RWPE1 (cell line): ENCODE measurements around the gene SPATS2.

Experiments used
- CTCF ChIA-PET: fragments of 350-600 bp; sonication (Branson Sonifier 250); formaldehyde crosslinking; extraction: SDS; loops from one replicate; lab custom pipeline; 2021; lab: Yijun Ruan, JAX
- POLR2A ChIA-PET: fragments of 400-600 bp; formaldehyde crosslinking; extraction: SDS; loops from one replicate; lab custom pipeline; 2020; ENCODE audit warnings: antibody characterized with exemption; ENCODE audit not compliant: low non-redundant PET; lab: Yijun Ruan, JAX
- DNase-seq: peaks from one replicate; pipeline ENCODE4 v3.0.0; 2012; ENCODE audit warnings: low spot score
- H3K27ac ChIP-seq: fragments of 450-650 bp; 2 replicates; pipeline ENCODE4 v1.5.1; 2017
- TF ChIP-seq, protein P1 (sequence below): fragments of 450-650 bp; conservative IDR thresholded peaks from 2 replicates; pipeline ENCODE4 v1.5.1; 2017; ENCODE audit warnings: low read depth, mild to moderate bottlenecking

Gene SPATS2

DNA sequence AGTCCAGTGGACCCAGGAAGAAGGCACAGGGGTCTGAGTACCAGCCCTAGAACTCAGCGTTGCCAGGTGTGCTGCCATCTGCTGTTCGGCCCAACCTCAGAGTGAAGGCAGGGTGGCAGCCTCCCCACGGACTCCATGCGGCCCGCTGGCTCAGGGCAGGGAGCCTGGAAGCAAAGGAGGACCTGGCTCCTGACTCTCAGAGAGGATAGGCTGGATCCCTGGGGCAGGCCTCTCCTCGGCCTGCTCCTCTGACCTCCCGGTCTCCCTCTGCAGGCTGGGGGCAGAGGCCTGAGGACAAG lies 190.6 kb downstream of the SPATS2 start:
- DNase-seq: no peak
- POLR2A ChIA-PET: no interaction called here
- no peak overlapping the region; the same call in 1 of the 2 replicates for H3K27ac ChIP-seq
- TF ChIP-seq, protein P1, sequence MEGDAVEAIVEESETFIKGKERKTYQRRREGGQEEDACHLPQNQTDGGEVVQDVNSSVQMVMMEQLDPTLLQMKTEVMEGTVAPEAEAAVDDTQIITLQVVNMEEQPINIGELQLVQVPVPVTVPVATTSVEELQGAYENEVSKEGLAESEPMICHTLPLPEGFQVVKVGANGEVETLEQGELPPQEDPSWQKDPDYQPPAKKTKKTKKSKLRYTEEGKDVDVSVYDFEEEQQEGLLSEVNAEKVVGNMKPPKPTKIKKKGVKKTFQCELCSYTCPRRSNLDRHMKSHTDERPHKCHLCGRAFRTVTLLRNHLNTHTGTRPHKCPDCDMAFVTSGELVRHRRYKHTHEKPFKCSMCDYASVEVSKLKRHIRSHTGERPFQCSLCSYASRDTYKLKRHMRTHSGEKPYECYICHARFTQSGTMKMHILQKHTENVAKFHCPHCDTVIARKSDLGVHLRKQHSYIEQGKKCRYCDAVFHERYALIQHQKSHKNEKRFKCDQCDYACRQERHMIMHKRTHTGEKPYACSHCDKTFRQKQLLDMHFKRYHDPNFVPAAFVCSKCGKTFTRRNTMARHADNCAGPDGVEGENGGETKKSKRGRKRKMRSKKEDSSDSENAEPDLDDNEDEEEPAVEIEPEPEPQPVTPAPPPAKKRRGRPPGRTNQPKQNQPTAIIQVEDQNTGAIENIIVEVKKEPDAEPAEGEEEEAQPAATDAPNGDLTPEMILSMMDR: peak; percentile 30
- CTCF ChIA-PET: no interaction called here

DNA sequence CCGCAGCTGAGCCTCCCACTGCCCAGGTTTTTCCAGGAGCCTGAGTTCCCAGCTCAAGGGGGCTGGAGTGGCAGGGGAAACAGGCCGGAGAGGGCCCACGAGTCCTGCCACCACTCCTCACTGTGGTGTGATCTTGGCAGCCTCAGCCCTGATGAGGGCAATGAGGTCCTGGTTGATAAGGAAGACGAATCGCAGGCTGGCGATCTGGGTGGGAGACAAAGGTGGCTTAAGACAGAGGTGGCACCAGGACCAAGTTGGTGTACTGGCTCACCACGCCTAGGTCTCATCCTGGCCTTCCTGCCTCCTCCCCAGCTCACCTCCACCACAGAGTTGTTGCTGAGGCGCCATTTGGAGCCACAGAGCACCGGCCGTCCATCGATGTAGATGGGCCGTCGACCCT lies 191.3 kb downstream of the SPATS2 start:
- POLR2A ChIA-PET: no interaction called here
- DNase-seq: no peak
- TF ChIP-seq, protein P1: no peak
- CTCF ChIA-PET: interaction anchor here (2.3 kb wide), 1 partner anchor 200 kb away, joined by 10 read pairs; no protein-coding TSS in a partner anchor
- no peak overlapping the region for H3K27ac ChIP-seq

DNA sequence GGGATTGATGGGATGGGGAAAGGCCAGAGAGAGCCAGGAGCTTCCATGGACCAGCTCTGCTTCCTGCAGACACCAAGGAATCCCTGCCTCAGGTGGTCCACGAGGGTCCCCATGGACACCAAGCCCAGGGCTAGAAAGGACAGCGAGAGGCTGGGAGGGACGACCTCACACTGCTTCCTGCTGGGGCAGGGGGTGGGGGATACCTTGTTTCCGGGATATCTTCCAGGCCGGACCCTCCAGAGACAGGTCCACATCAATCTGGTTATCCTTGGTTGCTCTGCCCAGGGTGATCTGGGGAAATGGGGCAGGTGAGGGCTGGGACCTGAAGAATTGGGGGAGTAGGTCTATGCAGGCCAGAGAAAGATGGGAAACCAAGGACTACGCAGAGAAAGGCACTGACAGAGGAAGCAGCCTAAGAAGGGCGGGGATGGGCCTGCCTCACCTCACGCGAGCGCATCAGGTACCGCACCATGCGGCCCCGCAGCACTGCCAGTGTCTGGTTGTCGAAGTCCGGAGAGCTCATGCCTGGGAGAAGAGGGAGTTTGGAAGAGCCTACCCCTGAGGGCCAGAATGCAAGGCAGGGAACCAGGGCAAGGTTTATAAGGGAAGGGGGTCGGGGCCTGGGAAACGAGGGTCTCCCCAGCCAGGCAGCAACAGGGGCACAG lies 191.9 kb downstream of the SPATS2 start:
- CTCF ChIA-PET: interaction anchor here (0.6 to 2.3 kb wide), 2 partner anchors 201 to 282 kb away, joined by 5 to 10 read pairs; no protein-coding TSS in a partner anchor

DNA sequence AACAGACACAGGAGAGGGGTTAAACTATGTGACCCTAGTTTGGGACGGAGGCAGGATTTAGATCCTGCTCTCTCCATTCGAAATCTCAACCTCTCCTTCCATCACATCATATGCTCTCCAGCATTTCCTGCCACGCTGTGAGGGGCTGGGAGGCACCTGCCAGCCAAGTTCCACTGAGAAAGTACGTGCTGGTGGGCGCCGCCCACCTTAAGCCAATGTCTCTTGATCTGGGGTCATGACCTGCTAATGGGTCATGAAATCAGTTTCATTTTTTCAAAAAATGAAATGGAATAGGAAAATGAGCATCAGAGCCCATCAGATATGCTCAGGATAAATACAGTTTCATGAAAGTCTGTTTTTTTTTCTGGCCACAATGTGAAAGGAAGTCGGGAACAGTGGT lies 193.4 kb downstream of the SPATS2 start:
- no peak overlapping the region for H3K27ac ChIP-seq
- ChIA-PET CTCF (interaction anchor here (0.6 to 2.3 kb wide), 2 partner anchors 120 to 202 kb away, joined by 4 to 10 read pairs; no protein-coding TSS in a partner anchor), POLR2A (interaction anchor here (0.5 kb wide), 1 partner anchor 62 kb away, joined by 6 read pairs; the partner anchor contains the start of gene PRPF40B)
- TF ChIP-seq, protein P1: no peak
- DNase-seq: no peak

More for the DNA sequence above, 191.9 kb downstream of the SPATS2 start:
- no peak for DNase-seq
- H3K27ac ChIP-seq: no peak overlapping the region
- POLR2A ChIA-PET: no interaction called here
- TF ChIP-seq, protein P1: no peak

DNA sequence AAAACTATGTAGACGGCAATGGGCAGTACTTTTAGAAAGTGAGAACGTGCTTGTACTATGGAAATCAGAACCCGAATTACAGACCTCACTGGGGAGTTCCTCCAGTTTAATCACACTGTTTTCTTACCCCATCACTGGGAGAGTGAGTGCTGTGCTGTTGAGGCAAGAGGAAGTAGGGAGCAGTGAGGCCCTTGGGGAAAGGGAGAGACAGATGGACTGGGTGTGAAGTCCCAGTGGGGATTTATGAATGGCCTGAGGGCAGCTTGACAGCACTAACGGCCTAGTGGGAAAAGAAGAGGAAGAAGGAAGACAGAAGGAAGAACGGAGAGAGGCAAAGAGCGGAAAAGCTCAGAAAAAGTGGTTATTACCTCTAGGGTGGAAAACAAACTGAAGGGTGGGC lies 195.0 kb downstream of the SPATS2 start:
- TF ChIP-seq, protein P1: no peak
- no peak for DNase-seq
- ChIA-PET CTCF (interaction anchor here (0.6 to 1.0 kb wide), 2 partner anchors 9 to 37 kb away, joined by 4 read pairs; no protein-coding TSS in a partner anchor), POLR2A (no interaction called here)
- no peak overlapping the region for H3K27ac ChIP-seq

DNA sequence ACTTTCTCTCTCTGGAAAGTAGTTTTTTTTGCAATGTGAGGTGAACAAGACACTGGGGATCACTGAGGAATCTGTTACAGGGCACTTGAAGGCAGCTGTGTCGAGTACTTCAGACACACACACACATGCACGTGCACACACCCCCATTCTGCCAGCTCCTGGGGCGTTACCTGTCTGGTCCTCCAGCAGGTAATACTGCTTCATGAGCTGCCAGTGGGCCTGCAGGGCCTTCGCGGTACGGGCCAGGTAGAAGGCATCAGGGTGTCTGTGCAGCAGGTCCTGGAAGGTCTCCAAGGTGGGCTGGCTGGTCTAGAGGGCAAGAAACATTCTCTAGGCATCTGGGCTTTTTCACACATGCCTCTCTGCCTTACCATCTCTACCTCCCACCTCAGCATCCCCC lies 195.6 kb downstream of the SPATS2 start:
- 0 out of 2 replicates have a peak overlapping the region, but pooled peaks have one; percentile 5 for H3K27ac ChIP-seq
- ChIA-PET POLR2A (no interaction called here), CTCF (interaction anchor here (1.6 kb wide), 1 partner anchor 9 kb away, joined by 4 read pairs; no protein-coding TSS in a partner anchor)
- TF ChIP-seq, protein P1: no peak
- DNase-seq: no peak
